ENCODE measurements around the gene C1orf226. TPM values are rescaled to one million over a fixed set of nuclear protein-coding genes. Genes with fewer than 3 reads are reported as not detected.

Gene C1orf226
- total and polyA plus RNA-seq, 2 of the 8 experiments (the other 6 are each of a cell fraction or from before 2014, with no cell fraction given) = 8.2 to 18.8 TPM

- TF ChIP-seq YY1 (IDR thresholded peaks at IDR 0.05; ENCODE audit: low read depth, low read length) (no peak), BACH1 (IDR thresholded peaks at IDR 0.05; ENCODE audit: low read length) (no peak), RNF2 (IDR thresholded peaks at IDR 0.05; ENCODE audit: borderline replicate concordance, low read depth, low read length, missing control alignments, poor library complexity, severe bottlenecking) (no peak)
These were observed 21.8 kb upstream of the C1orf226 start (continued) for GRCh38 chr1:162359523-162360236.

Measured in H1 (cell line).